Caco-2 (cell line): ENCODE measurements around the gene LGALS8. TPM values are rescaled to one million over a fixed set of nuclear protein-coding genes. Genes with fewer than 3 reads are reported as not detected.
A peak's percentile ranks its signal among the peaks of the same experiment; 100 is the strongest.

Source experiments
- BruUV-seq: library from RNA; stranded (reverse); fragments of 400-500 nt; replicated peaks from 2 replicates; lab custom pipeline; 2021; lab: Mats Ljungman, UMichigan
- CTCF ChIA-PET: fragments of 300-600 bp; sonication (Branson Sonifier 250); formaldehyde crosslinking; loops from one replicate; lab custom pipeline; 2022; ENCODE audit warnings: antibody characterized with exemption; lab: Charles Lee
- POLR2A ChIA-PET: fragments of 300-600 bp; sonication (Branson Sonifier 250); formaldehyde crosslinking; loops from one replicate; lab custom pipeline; 2022; ENCODE audit warnings: antibody characterized with exemption; lab: Charles Lee
- DNase-seq, 2 experiments: peaks; one replicate each; pipeline versions ENCODE4 v3.0.0 to v3.0.0-alpha.2; 2020 to 2022
- H3K27me3 ChIP-seq: replicated peaks from 2 replicates; pipeline ENCODE4 v1.6.0; 2011; ENCODE audit warnings: low read length; ENCODE audit not compliant: control insufficient read depth, insufficient read depth
- H3K36me3 ChIP-seq: 2 replicates; pipeline ENCODE4 v1.5.1; 2011; ENCODE audit warnings: low read length; ENCODE audit not compliant: control insufficient read depth, insufficient read depth
- H3K4me1 ChIP-seq: fragments of 250-450 bp; sonication (Bioruptor Pico); 2 replicates; pipeline ENCODE4 v1.5.1; 2020; ENCODE audit warnings: mild to moderate bottlenecking
- H3K4me3 ChIP-seq: 2 replicates; pipeline ENCODE4 v1.5.1; 2011; ENCODE audit warnings: low read depth, mild to moderate bottlenecking, control low read depth, low read length
- H3K9me3 ChIP-seq: fragments of 250-450 bp; sonication (Bioruptor Pico); 2 replicates; pipeline ENCODE4 v1.5.1; 2020; ENCODE audit warnings: mild to moderate bottlenecking, moderate library complexity
- H3K27ac Mint-ChIP-seq: one replicate; pipeline ENCODE4 v1.8.0; 2022; ENCODE audit warnings: mixed read lengths; ENCODE audit not compliant: unreplicated experiment
- H3K27me3 Mint-ChIP-seq: one replicate; pipeline ENCODE4 v1.8.0; 2022; ENCODE audit warnings: mixed read lengths; ENCODE audit not compliant: insufficient read depth, unreplicated experiment
- H3K36me3 Mint-ChIP-seq: one replicate; pipeline ENCODE4 v1.8.0; 2022; ENCODE audit warnings: mild to moderate bottlenecking, mixed read lengths; ENCODE audit not compliant: insufficient read depth, unreplicated experiment
- H3K4me1 Mint-ChIP-seq: one replicate; pipeline ENCODE4 v1.8.0; 2022; ENCODE audit warnings: low read depth, mixed read lengths; ENCODE audit not compliant: unreplicated experiment
- H3K4me3 Mint-ChIP-seq: one replicate; pipeline ENCODE4 v1.8.0; 2022; ENCODE audit warnings: mild to moderate bottlenecking, moderate library complexity, mixed read lengths; ENCODE audit not compliant: unreplicated experiment
- H3K9me3 Mint-ChIP-seq: one replicate; pipeline ENCODE4 v1.8.0; 2022; ENCODE audit warnings: mixed read lengths; ENCODE audit not compliant: unreplicated experiment
- intact Hi-C: fragments of 100-400 bp; cut with micrococcal nuclease; formaldehyde crosslinking; loops from one replicate; pipeline ENCODE4 v1.10.0; 2022; ENCODE audit not compliant: unreplicated experiment
- total RNA-seq: library from RNA; stranded (reverse); gene quantifications from 2 replicates; pipeline ENCODE4 v1.2.3, GENCODE V29; 2022
- TF ChIP-seq, protein P1 (sequence below), 2 experiments: fragments of 200-600 bp in 1 of 2; IDR thresholded peaks; 1 replicate in 1 of 2; 2 replicates in 1 of 2; pipeline versions ENCODE4 v1.5.1 to v1.8.0; 2011 to 2022; ENCODE audit warnings: antibody characterized with exemption in 1 of 2, control low read depth in 1 of 2, inconsistent platforms in 1 of 2, low read depth in 1 of 2, low read length in 1 of 2, mild to moderate bottlenecking in 1 of 2, moderate library complexity in 1 of 2; ENCODE audit not compliant: insufficient read depth in 1 of 2, severe bottlenecking in 1 of 2, unreplicated experiment in 1 of 2

The LGALS8 gene
- total RNA-seq, 1 experiment from 2014 or later = 72.3 TPM

DNA sequence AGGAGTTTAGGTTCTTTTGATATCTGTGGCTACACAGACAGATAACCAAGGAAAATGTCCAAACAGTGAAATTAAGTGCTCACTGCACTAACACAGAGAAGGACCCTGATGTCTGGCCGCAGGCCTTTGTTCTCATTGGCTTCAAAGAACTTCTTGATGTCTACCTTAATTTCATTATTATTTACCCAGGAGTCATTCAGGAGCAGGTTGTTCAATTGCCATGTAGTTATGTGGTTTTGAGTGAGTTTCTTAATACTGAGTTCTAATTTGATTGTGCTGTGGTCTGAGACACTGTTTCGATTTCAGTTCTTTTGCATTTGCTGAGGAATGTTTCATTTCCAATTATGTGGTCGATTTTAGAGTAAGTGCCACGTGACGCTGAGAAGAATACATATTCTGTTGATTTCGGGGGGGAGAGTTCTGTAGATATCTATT lies 15.2 kb upstream of the LGALS8 start:
- no peaks in the 10 kb centered on the region for H3K27me3 Mint-ChIP-seq
- Histone ChIP-seq H3K27me3 (no peaks in the 10 kb centered on the region), H3K4me3 (no peak overlapping the region), H3K4me1 (peaks cover 49% of the 10 kb centered on the region), H3K36me3 (no peaks in the 10 kb centered on the region), H3K9me3 (no peaks in the 10 kb centered on the region)
- BruUV-seq = no TSS peak
- no peak overlapping the region for H3K4me3 Mint-ChIP-seq
- no peaks in the 10 kb centered on the region for H3K36me3 Mint-ChIP-seq
- H3K9me3 Mint-ChIP-seq = no peaks in the 10 kb centered on the region
- ChIA-PET POLR2A (no interaction called here), CTCF (no interaction called here)
- DNase-seq = no peak
- peaks cover 47% of the 10 kb centered on the region for H3K4me1 Mint-ChIP-seq
- peak overlapping the region; percentile 83 for H3K27ac Mint-ChIP-seq
- intact Hi-C loops = no loop called here
- TF ChIP-seq, protein P1, sequence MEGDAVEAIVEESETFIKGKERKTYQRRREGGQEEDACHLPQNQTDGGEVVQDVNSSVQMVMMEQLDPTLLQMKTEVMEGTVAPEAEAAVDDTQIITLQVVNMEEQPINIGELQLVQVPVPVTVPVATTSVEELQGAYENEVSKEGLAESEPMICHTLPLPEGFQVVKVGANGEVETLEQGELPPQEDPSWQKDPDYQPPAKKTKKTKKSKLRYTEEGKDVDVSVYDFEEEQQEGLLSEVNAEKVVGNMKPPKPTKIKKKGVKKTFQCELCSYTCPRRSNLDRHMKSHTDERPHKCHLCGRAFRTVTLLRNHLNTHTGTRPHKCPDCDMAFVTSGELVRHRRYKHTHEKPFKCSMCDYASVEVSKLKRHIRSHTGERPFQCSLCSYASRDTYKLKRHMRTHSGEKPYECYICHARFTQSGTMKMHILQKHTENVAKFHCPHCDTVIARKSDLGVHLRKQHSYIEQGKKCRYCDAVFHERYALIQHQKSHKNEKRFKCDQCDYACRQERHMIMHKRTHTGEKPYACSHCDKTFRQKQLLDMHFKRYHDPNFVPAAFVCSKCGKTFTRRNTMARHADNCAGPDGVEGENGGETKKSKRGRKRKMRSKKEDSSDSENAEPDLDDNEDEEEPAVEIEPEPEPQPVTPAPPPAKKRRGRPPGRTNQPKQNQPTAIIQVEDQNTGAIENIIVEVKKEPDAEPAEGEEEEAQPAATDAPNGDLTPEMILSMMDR (IDR thresholded peaks at IDR 0.05; ENCODE audit: insufficient read depth in 1 of 2, low read depth in 1 of 2, low read length in 1 of 2, severe bottlenecking in 1 of 2, unreplicated experiment in 1 of 2) = no peak

DNA sequence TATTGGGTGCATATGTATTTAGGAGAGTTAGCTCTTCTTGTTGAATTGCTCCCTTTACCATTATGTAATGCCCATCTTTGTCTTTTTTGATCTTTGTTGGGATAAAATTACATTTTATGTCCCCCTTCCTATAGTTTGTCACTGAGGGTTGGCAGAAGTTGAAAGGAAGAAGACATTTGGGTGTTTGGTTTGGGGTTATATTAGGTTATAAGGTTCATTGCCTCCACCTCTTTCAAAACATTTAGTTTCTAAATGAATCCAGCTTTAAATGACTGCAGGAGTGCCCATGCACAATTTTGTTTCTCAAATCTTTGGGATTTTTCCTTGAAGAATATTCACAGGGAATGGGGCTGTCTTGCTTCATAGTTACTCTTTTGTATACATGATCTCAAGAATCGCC lies 14.6 kb upstream of the LGALS8 start:
- Mint-ChIP-seq H3K27me3 (no peaks in the 10 kb centered on the region), H3K4me3 (no peak overlapping the region), H3K27ac (peak overlapping the region; percentile 83), H3K4me1 (peaks cover 47% of the 10 kb centered on the region), H3K36me3 (no peaks in the 10 kb centered on the region), H3K9me3 (no peaks in the 10 kb centered on the region)
- DNase-seq = no peak
- ChIA-PET POLR2A (interaction anchor here (0.7 kb wide), 1 partner anchor 166 kb away, joined by 3 read pairs; no protein-coding TSS in a partner anchor), CTCF (interaction anchor here (0.7 kb wide), 1 partner anchor 15 kb away, joined by 3 read pairs; the partner anchor contains the start of gene LGALS8)
- intact Hi-C loops = no loop called here
- no TSS peak for BruUV-seq
- H3K4me3 ChIP-seq = no peak overlapping the region
- TF ChIP-seq, protein P1 (IDR thresholded peaks at IDR 0.05; ENCODE audit: insufficient read depth in 1 of 2, low read depth in 1 of 2, low read length in 1 of 2, severe bottlenecking in 1 of 2, unreplicated experiment in 1 of 2) = no peak
- H3K9me3 ChIP-seq = no peaks in the 10 kb centered on the region
- H3K4me1 ChIP-seq = peaks cover 43% of the 10 kb centered on the region
- no peaks in the 10 kb centered on the region for H3K36me3 ChIP-seq
- no peaks in the 10 kb centered on the region for H3K27me3 ChIP-seq

DNA sequence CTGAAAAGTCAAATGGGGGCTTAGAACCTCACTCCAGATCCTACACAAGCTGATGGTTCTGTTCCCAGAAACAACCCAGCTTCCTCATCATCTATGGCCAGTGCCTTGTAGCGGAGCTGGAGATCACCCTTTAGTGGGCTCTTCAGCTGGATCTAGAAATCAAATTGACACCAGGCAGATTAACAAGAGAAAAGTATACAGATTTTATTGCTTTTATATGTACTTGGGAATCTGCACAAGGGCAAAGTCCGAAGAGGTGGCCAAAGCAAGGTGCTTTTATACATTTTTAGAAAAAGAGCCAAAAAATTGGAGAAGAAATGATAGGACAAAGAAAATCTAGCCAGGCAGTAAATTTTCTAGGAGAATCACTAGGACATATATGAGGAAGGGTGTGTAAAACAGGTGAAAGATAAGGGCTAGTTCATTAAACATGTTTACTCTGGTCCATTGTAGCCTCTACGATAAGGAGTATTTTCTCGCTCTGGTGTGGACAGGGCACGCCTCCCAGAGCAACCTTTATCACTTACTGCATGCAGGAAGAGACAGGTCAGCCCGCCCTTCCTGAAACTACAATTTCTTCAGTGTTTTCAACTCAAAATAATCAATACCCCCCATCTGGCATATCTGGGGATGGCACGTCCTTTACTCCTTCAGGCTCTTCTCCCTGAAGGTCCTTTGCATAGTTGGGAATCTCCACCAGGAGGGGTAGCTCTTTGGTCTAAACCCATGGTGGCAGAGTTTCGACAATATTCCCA lies 14.0 kb upstream of the LGALS8 start:
- Histone ChIP-seq H3K4me3 (no peak overlapping the region), H3K36me3 (no peaks in the 10 kb centered on the region), H3K27me3 (no peaks in the 10 kb centered on the region), H3K4me1 (peaks cover 45% of the 10 kb centered on the region), H3K9me3 (no peaks in the 10 kb centered on the region)
- no peaks in the 10 kb centered on the region for H3K27me3 Mint-ChIP-seq
- no TSS peak for BruUV-seq
- intact Hi-C loops = loop anchor here (1.0 kb wide), 1 partner anchor 21 kb away; no protein-coding TSS in a partner anchor
- peak overlapping the region; percentile 86 for H3K27ac Mint-ChIP-seq
- TF ChIP-seq, protein P1 (IDR thresholded peaks at IDR 0.05; ENCODE audit: insufficient read depth in 1 of 2, low read depth in 1 of 2, low read length in 1 of 2, severe bottlenecking in 1 of 2, unreplicated experiment in 1 of 2) = peak; percentile 47 to 50
- H3K9me3 Mint-ChIP-seq = no peaks in the 10 kb centered on the region
- ChIA-PET POLR2A (interaction anchor here (0.7 kb wide), 1 partner anchor 167 kb away, joined by 3 read pairs; no protein-coding TSS in a partner anchor), CTCF (interaction anchor here (0.7 kb wide), 1 partner anchor 14 kb away, joined by 3 read pairs; the partner anchor contains the start of gene LGALS8)
- H3K36me3 Mint-ChIP-seq = no peaks in the 10 kb centered on the region
- peak; percentile 52 to 58 for DNase-seq
- peaks cover 47% of the 10 kb centered on the region for H3K4me1 Mint-ChIP-seq
- peak overlapping the region; percentile 7 for H3K4me3 Mint-ChIP-seq
